Measurements from ENCODE around the gene NFAT5. TPM values are rescaled to one million over a fixed set of nuclear protein-coding genes. Genes with fewer than 3 reads are reported as not detected.

Gene NFAT5
- total and polyA plus RNA-seq, 2 donors (not counting 3 experiments of a cell fraction or from before 2014, with no cell fraction given): 17.2 to 49.5 TPM

DNA sequence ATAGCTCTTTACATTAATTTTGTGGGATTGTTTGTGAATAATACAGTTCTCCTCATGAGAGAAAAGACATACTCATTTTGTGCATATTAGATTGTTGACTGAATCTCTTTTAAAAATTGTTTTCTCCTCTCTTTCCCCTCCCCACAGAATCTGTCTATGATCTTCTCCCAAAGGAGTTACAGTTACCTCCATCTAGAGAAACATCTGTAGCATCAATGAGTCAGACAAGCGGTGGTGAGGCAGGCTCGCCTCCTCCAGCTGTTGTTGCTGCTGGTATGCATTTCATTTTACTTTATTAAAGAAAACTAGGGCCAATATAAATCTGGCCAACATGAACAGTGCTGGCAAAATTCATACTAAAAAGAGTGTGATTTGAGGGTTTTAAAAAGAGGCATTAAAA lies 60.5 kb downstream of the NFAT5 start:
- ChIA-PET CTCF (interaction anchor here (0.6 kb wide), 1 partner anchor 30 kb away, joined by 3 read pairs; no protein-coding TSS in a partner anchor), POLR2A (no interaction called here)
- H2AFZ ChIP-seq (ENCODE audit: low read depth, low read length): no peak overlapping the region
- H3K27me3 ChIP-seq (ENCODE audit: control insufficient read depth in 2 of 2, insufficient read depth in 2 of 2, low read length in 2 of 2): no peaks in the 10 kb centered on the region
- H3K4me1 ChIP-seq (ENCODE audit: control insufficient read depth, extremely low read depth, insufficient read depth, low read length): no peaks in the 10 kb centered on the region
- H3K36me3 ChIP-seq (ENCODE audit: control insufficient read depth in 2 of 2, extremely low read depth in 1 of 2, insufficient read depth in 2 of 2, low read length in 2 of 2): peaks cover 3 to 7% of the 10 kb centered on the region in 2 experiments
- intact Hi-C loops (cut with micrococcal nuclease): no loop called here
- peaks cover 4% of the 10 kb centered on the region for H4K20me1 ChIP-seq (replicated peaks; ENCODE audit: control insufficient read depth, extremely low read depth, insufficient read depth, low read length)
- H3K9ac ChIP-seq (replicated peaks; ENCODE audit: extremely low read depth, insufficient read depth, low read length): no peak overlapping the region
- dilution Hi-C loops (cut with MboI; ENCODE audit: extremely low pct_ligation_motif_present, low sequenced_read_pairs): no loop called here
- FAIRE-seq (no peak), DNase-seq (ENCODE audit: low read depth, low spot score) (no peak)
- no peaks in the 10 kb centered on the region for H3K9me1 ChIP-seq (replicated peaks; ENCODE audit: control insufficient read depth, extremely low read depth, insufficient read depth, low read length)
- no peak overlapping the region for H3K4me2 ChIP-seq (ENCODE audit: insufficient read depth, low read length)
- H3K4me3 ChIP-seq (replicated peaks in 1 of 3; ENCODE audit: insufficient read depth in 1 of 3, low read depth in 1 of 3, low read length in 3 of 3): no peak overlapping the region
- peaks cover 41% of the 10 kb centered on the region for H3K79me2 ChIP-seq (ENCODE audit: control insufficient read depth, insufficient read depth, low read length)
- no peak for TF ChIP-seq MYC (IDR thresholded peaks at IDR 0.05; ENCODE audit: low read depth, low read length)
- no peak for TF ChIP-seq EZH2 (IDR thresholded peaks at IDR 0.05; ENCODE audit: borderline replicate concordance, low read depth, low read length, severe bottlenecking)
- TF ChIP-seq JUN (IDR thresholded peaks at IDR 0.05; ENCODE audit: borderline replicate concordance, insufficient read depth, insufficient read length, low read depth): no peak
- TF ChIP-seq, protein P1, sequence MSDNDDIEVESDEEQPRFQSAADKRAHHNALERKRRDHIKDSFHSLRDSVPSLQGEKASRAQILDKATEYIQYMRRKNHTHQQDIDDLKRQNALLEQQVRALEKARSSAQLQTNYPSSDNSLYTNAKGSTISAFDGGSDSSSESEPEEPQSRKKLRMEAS (IDR thresholded peaks at IDR 0.05; ENCODE audit: insufficient read depth, insufficient read length): no peak
- TF ChIP-seq GATA2 (IDR thresholded peaks at IDR 0.05; ENCODE audit: insufficient read depth, insufficient read length, low read depth, low read length): no peak
- TF ChIP-seq CTCF (IDR thresholded peaks at IDR 0.05; ENCODE audit: extremely low read depth in 1 of 2, insufficient read depth in 1 of 2, low read depth in 1 of 2, low read length in 2 of 2): no peak
- TF ChIP-seq POLR2A (IDR thresholded peaks at IDR 0.05; ENCODE audit: low read depth, low read length): no peak
- TF ChIP-seq POLR2AphosphoS5 (IDR thresholded peaks at IDR 0.05; ENCODE audit: insufficient read depth, low read depth, low read length): no peak
- TF ChIP-seq FOS (IDR thresholded peaks at IDR 0.05; ENCODE audit: borderline replicate concordance, insufficient read depth, low read length): no peak
- H3K27ac ChIP-seq (ENCODE audit: insufficient read depth, low read depth, low read length): no peak overlapping the region
- H3K9me3 ChIP-seq (replicated peaks; ENCODE audit: control insufficient read depth, insufficient read depth, low read length): no peaks in the 10 kb centered on the region
- no TSS peak for BruUV-seq (replicated peaks)

All from endothelial cell of umbilical vein (primary cell).